Measurements from ENCODE around the gene NECTIN3.

GRCh38 chr3:111173328-111173900, 101.8 kb downstream of the NECTIN3 start:
- no peak for TF ChIP-seq CTCF (IDR thresholded peaks at IDR 0.05)
- TF ChIP-seq POLR2A (IDR thresholded peaks at IDR 0.05) = no peak
